ENCODE data around the gene TMEM135.

The TMEM135 gene

DNA sequence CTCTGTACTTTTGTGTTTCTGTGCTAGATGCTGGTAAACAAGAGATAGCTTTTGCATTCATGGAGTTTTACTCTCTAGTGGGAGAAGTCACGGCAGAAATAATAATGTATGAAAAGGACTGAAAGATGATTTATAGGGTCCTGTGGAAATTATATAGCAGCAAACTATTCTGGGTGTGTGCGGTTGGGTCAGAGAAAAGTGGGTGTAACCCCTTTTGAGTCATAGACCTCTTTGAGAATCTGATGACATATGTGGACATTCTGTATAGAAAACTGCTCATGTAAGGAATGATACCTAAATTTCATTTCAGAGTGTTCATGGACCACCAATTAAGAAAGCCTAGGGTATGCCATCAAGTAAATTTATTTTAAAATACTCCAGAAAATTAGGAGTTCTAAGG is 54.4 kb downstream of the TMEM135 start:
- TF ChIP-seq TEAD4 (IDR thresholded peaks at IDR 0.05) (no peak), EP300 (IDR thresholded peaks at IDR 0.05; ENCODE audit: borderline replicate concordance) (no peak), EGR1 (IDR thresholded peaks at IDR 0.05) (no peak), CEBPB (IDR thresholded peaks at IDR 0.05) (no peak), CREB1 (IDR thresholded peaks at IDR 0.05; ENCODE audit: low read depth) (no peak), FOXM1 (IDR thresholded peaks at IDR 0.05; ENCODE audit: borderline replicate concordance, low read depth) (no peak), TAF1 (IDR thresholded peaks at IDR 0.05; ENCODE audit: low read depth) (no peak), TCF12 (IDR thresholded peaks at IDR 0.05; ENCODE audit: low read depth) (no peak)
- TF ChIP-seq, protein P1, sequence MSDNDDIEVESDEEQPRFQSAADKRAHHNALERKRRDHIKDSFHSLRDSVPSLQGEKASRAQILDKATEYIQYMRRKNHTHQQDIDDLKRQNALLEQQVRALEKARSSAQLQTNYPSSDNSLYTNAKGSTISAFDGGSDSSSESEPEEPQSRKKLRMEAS (IDR thresholded peaks at IDR 0.05): no peak

DNA sequence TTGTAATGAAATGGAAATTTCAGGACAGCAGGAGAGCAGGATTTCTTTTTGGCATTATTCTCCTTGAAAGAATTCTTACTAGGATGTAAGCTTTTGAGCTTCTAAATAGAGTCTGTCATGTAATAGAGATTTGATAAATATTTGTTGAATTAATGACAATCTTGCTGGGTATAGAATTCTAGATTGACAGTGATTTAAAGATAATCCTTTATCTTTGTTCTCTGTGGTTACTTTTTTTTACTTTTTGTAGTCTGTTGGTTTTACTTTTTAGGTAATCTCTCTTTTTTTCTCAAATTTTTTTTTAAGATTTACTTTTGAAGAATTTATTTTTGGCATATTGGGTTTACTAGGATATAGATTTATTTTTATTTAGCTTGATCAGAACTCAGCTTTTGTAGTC is 54.8 kb downstream of the TMEM135 start:
- TF ChIP-seq NFIC (IDR thresholded peaks at IDR 0.05): no peak
- TF ChIP-seq EGR1 (IDR thresholded peaks at IDR 0.05): no peak
- TF ChIP-seq, protein P1 (IDR thresholded peaks at IDR 0.05): no peak
- TF ChIP-seq, protein P2, sequence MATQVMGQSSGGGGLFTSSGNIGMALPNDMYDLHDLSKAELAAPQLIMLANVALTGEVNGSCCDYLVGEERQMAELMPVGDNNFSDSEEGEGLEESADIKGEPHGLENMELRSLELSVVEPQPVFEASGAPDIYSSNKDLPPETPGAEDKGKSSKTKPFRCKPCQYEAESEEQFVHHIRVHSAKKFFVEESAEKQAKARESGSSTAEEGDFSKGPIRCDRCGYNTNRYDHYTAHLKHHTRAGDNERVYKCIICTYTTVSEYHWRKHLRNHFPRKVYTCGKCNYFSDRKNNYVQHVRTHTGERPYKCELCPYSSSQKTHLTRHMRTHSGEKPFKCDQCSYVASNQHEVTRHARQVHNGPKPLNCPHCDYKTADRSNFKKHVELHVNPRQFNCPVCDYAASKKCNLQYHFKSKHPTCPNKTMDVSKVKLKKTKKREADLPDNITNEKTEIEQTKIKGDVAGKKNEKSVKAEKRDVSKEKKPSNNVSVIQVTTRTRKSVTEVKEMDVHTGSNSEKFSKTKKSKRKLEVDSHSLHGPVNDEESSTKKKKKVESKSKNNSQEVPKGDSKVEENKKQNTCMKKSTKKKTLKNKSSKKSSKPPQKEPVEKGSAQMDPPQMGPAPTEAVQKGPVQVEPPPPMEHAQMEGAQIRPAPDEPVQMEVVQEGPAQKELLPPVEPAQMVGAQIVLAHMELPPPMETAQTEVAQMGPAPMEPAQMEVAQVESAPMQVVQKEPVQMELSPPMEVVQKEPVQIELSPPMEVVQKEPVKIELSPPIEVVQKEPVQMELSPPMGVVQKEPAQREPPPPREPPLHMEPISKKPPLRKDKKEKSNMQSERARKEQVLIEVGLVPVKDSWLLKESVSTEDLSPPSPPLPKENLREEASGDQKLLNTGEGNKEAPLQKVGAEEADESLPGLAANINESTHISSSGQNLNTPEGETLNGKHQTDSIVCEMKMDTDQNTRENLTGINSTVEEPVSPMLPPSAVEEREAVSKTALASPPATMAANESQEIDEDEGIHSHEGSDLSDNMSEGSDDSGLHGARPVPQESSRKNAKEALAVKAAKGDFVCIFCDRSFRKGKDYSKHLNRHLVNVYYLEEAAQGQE (IDR thresholded peaks at IDR 0.05; ENCODE audit: low read depth): no peak
- no peak for TF ChIP-seq YY1 (IDR thresholded peaks at IDR 0.05; ENCODE audit: low read depth)
- TF ChIP-seq TCF12 (IDR thresholded peaks at IDR 0.05; ENCODE audit: low read depth): no peak
- TF ChIP-seq TEAD4 (IDR thresholded peaks at IDR 0.05): no peak
- TF ChIP-seq ZBTB7A (IDR thresholded peaks at IDR 0.05; ENCODE audit: low read depth): no peak
- no peak for TF ChIP-seq CREB1 (IDR thresholded peaks at IDR 0.05; ENCODE audit: low read depth)
- TF ChIP-seq CEBPB (IDR thresholded peaks at IDR 0.05): no peak
- TF ChIP-seq FOXM1 (IDR thresholded peaks at IDR 0.05; ENCODE audit: borderline replicate concordance, low read depth): no peak
- TF ChIP-seq TAF1 (IDR thresholded peaks at IDR 0.05; ENCODE audit: low read depth): no peak
- TF ChIP-seq EP300 (IDR thresholded peaks at IDR 0.05; ENCODE audit: borderline replicate concordance): no peak
- TF ChIP-seq, protein P3, sequence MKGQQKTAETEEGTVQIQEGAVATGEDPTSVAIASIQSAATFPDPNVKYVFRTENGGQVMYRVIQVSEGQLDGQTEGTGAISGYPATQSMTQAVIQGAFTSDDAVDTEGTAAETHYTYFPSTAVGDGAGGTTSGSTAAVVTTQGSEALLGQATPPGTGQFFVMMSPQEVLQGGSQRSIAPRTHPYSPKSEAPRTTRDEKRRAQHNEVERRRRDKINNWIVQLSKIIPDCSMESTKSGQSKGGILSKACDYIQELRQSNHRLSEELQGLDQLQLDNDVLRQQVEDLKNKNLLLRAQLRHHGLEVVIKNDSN (IDR thresholded peaks at IDR 0.05): no peak
- no peak for TF ChIP-seq RAD21 (IDR thresholded peaks at IDR 0.05; ENCODE audit: low read depth)

DNA sequence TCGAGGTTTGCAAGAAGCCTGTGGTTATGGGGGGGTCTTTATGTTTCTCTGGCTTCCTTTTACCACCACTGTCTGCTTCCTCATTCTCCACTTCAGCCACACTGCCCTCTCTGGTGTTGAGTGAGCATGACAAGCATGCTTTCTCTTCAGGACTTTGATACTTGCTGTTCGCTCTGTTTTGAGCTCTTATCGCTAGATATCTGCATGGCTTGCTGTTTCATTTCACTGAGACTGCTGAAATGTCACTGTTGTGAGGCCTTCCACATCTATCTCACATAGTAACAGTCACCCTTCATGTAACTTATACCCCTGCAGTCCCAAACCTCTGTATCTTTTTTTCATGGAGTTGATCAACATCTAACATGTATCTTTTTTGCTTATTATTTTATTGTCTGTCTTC is 59.8 kb downstream of the TMEM135 start:
- TF ChIP-seq RAD21 (IDR thresholded peaks at IDR 0.05; ENCODE audit: low read depth) (peak; percentile 60), EP300 (IDR thresholded peaks at IDR 0.05; ENCODE audit: borderline replicate concordance) (no peak), EGR1 (IDR thresholded peaks at IDR 0.05) (no peak)

DNA sequence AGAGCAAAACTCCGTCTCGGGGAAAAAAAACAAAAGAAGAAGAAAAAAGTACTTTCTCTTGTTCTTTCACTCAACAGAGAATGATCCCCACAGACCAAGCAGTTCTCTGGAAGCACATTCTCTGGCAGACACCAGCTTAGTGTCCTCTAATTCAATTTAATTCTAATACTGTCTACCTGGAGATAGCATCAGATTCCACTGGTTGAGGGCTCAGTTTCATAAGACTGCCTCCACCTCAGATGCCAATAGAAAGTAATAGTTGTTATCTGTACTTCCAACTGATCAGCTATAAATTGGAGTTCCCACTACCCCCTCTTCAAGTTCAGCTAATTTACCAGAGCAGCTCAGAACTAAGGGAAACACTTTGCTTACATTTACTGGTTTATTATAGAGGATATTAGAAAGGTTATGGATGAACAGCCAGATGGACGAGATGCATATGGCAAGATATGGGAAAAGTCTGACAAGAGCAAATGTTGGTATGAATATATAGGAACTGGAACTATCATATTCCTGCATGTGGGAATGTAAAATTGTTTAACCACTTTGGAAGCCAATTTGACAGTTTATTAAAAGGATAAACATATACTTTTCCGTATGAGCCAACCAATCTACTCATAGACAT is 64.3 kb downstream of the TMEM135 start:
- TF ChIP-seq CEBPB (IDR thresholded peaks at IDR 0.05): no peak
- TF ChIP-seq ZBTB7A (IDR thresholded peaks at IDR 0.05; ENCODE audit: low read depth): no peak
- no peak for TF ChIP-seq NFIC (IDR thresholded peaks at IDR 0.05)
- TF ChIP-seq YY1 (IDR thresholded peaks at IDR 0.05; ENCODE audit: low read depth): no peak
- no peak for TF ChIP-seq EGR1 (IDR thresholded peaks at IDR 0.05)
- TF ChIP-seq FOXM1 (IDR thresholded peaks at IDR 0.05; ENCODE audit: borderline replicate concordance, low read depth): no peak
- TF ChIP-seq, protein P2 (IDR thresholded peaks at IDR 0.05; ENCODE audit: low read depth): no peak
- TF ChIP-seq, protein P3 (IDR thresholded peaks at IDR 0.05): no peak
- TF ChIP-seq, protein P1 (IDR thresholded peaks at IDR 0.05): no peak
- TF ChIP-seq CREB1 (IDR thresholded peaks at IDR 0.05; ENCODE audit: low read depth): no peak
- TF ChIP-seq TEAD4 (IDR thresholded peaks at IDR 0.05): no peak
- no peak for TF ChIP-seq TAF1 (IDR thresholded peaks at IDR 0.05; ENCODE audit: low read depth)

DNA sequence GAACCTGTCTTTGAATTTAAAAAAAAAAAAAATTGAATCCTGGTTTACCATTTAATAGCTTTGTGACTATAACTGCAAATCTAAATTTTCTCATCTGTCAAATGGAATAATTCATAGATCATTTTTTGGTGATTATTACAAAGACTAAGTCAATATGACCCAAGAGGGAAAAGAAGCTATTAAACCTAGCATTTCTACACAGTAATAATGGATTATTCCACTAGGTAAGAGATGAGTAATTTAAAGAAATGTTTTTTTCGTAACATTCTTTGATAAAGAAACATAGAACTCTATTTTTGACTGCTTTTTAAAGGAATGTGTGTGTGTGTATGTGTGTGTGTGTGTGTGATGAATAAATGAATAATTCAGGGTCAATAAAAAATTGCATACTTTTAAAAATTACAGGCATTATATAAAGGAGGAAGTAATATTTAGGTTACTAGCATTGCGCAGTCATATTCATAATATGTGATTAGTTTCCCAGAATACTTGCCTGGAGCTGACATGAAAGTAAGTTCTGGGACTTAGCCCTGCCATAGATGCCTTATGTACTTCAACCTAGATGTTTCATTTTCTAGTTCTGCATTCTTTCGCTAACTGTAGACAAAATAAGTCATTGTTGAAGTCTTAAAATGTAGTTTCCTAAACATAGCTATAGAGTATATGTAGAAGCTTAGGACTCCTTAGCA is 72.9 kb downstream of the TMEM135 start:
- TF ChIP-seq CREB1 (IDR thresholded peaks at IDR 0.05; ENCODE audit: low read depth) (no peak), FOXM1 (IDR thresholded peaks at IDR 0.05; ENCODE audit: borderline replicate concordance, low read depth) (no peak), TCF12 (IDR thresholded peaks at IDR 0.05; ENCODE audit: low read depth) (no peak), EP300 (IDR thresholded peaks at IDR 0.05; ENCODE audit: borderline replicate concordance) (no peak), NFIC (IDR thresholded peaks at IDR 0.05) (no peak), CEBPB (IDR thresholded peaks at IDR 0.05) (no peak), ZBTB7A (IDR thresholded peaks at IDR 0.05; ENCODE audit: low read depth) (no peak)
- TF ChIP-seq, protein P1 (IDR thresholded peaks at IDR 0.05): no peak
- TF ChIP-seq, protein P3 (IDR thresholded peaks at IDR 0.05): no peak
